CD4-positive, alpha-beta T cell treated with Interleukin-4 for 1 hour (primary cell): ENCODE results near the gene ABCC9.
"Not testable (repeated sequence)": the region's sequence is repeated elsewhere in the genome, so short reads cannot be mapped to it uniquely, and the experiment has no call there.

Source experiments
- DNase-seq, 2 donors: peaks; one replicate each; pipeline ENCODE4 v3.0.0-alpha.2; 2020 to 2022

Gene ABCC9

DNA sequence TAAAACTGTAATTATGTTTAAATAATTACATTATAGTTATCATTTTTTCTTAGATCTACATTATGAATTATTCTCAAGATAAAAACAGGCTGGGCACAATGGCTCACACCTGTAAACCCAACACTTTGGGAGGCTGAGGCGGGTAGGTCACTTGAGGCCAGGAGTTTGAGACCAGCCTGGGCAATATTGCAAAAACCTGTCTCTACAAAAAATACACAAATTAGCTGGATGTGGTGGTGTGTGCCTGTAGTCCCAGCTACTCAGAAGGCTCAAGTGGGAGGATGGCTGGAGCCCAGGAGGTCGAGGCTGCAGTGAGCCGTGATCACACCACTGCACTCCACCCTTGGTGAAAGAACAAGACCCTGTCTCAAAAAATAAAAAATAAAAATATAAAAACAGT, 126.4 kb downstream of the ABCC9 start:
- no peak for DNase-seq

DNA sequence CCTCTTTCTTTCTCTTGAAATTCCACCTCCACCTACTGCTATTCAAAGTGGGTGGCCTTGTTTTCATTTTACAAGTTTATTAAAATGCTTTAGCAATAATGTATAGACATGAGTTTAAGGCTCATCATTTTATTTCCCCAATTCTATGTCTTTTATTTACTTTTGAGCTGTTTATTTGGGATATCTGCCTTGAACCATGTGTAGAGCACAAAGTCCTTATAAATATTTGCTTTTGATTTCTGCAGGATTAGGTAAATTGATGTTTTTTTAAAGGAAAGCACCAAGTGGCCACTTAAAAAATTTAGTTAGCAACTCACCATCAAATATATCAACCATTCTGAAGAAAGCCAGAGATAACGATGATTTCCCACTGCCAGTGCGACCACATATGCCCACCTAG, 126.9 kb downstream of the ABCC9 start:
- DNase-seq, result no peak

DNA sequence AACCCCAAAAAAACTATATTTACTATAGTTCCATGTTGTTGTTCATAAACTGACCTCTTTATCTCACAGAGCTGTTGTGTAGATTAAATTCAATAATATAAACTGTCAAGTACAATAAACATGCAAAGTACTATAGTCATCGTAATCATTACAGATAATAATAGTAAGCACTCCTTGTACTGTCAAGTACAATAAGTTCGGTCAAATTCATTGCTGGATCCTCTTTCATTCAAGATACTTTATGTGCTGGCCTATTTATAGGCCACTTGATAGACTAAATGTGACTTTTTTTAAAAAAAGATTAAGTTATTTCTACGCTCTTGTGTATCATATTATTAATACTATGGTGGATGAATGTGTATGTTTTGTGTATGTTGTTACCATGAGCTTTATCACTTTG, 127.5 kb downstream of the ABCC9 start:
- DNase-seq, result no peak

DNA sequence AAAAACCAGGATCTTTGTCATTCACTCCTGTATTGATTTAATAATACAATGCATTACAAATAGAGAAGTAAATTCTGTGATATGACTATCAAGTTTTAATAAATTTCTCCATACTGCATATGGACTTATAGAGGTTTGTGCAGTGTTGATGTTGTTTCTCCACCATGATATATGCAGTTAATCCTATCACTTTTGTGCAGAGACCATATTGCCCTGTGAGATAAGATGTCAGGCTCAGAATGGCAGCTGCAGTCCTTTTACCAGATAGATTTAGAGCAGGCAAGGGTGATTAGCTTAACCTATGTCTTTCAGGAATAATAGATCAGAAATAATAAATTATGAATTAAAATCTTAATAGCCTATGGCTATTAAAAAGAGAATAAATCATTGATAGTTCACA, 128.1 kb downstream of the ABCC9 start:
- no peak for DNase-seq

DNA sequence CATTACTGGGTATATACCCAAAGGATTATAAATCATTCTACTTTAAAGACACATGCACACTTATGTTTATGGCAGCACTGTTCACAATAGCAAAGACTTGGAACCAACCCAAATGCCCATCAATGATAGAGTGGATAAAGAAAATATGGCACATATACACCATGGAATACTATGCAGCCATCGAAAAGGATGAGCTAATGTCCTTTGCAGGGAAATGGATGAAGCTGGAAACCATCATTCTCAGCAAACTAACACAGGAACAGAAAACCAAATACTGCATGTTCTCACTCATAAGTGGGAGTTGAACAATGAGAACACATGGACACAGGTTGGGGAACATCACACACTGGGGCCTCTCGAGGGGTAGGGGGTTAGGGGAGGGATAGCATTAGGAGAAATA, 128.9 kb downstream of the ABCC9 start:
- DNase-seq, result not testable (repeated sequence)

- DNase-seq, result no peak
These were observed 132.1 kb downstream of the ABCC9 start for GRCh38 chr12:21809100-21809499.

DNA sequence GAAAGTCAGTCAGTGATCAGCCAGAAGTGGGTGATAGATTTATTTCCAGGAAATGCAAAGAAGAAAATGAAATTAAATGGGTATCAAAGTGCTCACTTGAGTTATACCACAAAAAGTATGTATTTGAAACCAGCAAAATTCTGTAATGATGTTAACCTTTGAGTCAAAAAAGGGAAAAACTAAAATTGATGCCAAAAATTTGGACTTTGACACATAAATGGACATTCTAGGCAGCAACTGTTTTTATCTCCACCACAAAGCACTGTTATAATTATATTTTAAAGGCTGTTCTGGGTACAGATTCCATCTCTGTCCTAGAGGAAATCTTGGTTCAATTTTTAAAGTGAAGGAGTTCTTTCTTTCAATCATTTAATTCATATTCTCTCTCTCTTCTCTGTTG, 135.0 kb downstream of the ABCC9 start:
- DNase-seq, result no peak

DNA sequence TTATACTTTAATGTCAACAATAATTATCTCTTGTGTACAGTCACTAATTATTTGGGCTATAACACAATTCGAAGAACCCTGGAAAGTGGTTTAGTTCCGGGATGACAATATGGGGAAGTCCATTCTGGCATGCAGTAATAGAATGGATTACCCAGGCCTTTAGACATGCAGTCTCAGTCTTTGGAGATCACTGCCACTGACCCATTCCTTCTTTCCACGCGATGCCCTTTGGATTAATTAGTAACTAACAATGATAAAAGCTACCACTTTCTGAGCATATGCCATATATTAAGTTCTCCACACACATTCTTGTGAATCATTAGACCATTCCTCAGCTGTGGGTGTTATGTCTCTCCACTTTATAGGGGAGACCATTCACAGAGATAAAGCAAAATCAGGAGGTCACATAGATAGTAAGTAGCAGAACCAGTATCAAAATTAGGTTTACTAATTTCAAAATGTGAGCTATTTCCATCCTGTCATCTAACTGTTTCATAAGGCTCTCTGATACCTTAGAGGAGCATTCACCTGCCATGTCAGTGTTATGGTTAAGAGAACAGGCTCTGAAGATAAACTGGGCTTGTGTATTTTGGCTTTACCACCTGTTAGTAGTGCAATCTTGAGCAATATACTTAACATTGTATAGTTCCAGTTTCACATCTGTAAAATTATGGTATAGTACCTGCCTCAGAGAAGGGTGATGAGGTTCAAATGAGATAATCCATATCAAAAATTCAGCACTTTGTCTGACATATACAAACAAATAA, 139.5 kb downstream of the ABCC9 start:
- no peak for DNase-seq

DNA sequence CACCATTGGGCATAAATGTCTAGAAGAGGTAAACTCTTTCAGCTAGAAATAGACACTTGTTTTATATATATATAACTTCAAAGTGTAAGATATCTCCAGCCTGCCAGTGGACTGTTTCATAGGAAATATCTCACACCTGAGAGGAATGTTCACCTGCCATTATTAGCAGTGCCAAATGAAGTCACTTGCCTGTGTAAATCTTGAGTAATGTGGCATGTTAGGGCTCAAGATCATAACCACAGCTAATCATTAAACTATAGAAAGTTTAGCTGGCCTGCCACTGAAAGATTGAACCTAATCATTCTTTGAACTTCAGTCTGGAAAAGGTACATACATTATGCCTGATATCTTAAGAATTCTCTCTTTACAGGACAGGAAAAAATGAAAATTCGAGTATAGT, 141.2 kb downstream of the ABCC9 start:
- no peak for DNase-seq

DNA sequence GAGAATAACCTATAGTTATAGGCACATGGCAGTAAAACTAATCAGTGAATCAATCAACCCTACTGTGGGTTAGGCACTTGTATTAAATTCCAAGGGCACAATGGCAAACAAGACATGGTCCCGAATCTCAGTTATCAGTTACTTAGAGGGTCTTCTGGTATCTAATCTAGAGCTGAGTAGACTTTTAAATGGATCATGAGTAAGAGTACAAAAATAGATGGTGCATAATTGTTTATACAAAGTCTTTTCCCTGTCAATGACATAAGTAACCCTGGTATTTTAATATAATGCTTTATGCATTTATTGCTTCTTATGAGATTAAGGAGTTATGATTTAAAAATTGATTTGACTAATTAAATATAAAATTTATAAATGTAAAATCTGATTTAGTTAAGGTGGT, 143.7 kb downstream of the ABCC9 start:
- DNase-seq, result no peak

- DNase-seq, result no peak
These were observed 145.4 kb downstream of the ABCC9 start for GRCh38 chr12:21795648-21796328.

DNA sequence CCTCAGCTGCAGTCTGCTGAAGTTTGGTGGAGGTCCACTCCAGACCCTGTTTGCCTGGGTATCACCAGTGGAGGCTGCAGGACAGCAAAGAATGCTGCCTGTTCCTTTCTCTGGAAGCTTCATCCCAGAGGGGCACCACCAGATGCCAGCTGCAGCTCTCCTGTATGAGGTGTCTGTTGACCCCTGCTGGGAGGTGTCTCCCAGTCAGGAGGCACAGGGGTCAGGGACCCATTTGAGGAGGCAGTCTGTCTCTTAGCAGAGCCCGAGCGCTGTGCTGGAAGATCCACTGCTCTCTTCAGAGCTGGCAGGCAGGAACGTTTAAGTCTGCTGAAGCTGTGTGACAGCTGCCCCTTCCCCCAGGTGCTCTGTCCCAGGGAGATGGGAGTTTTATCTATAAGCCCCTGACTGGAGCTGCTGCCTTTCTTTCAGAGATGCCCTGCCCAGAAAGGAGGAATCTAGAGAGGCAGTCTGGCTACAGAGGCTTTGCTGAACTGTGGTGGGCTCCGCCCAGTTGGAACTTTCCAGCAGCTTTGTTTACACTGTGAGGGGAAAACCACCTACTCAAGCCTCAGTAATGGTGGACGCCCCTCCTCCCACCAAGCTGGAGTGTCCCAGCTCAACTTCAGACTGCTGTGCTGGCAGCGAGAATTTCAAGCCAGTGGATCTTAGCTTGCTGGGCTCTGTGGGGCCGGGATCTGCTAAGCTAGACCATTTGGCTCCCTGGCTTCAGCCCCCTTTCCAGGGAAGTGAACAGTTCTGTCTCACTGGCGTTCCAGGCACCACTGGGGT, 146.2 kb downstream of the ABCC9 start:
- not testable (repeated sequence) for DNase-seq

DNA sequence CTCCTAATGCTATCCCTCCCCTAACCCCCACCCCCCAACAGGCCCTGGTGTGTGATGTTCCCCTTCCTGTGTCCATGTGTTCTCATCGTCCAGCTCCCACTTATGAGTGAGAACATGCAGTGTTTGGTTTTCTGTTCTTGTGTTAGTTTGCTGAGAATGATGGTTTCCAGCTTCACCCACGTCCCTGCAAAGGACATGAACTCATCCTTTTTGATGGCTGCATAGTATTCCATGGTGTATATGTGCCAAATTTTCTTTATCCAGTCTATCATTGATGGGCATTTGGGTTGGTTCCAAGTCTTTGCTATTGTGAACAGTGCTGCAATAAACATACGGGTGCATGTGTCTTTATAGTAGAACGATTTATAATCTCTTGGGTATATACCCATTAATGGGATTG, 151.5 kb downstream of the ABCC9 start:
- not testable (repeated sequence) for DNase-seq

- DNase-seq, result no peak
These were observed 152.9 kb downstream of the ABCC9 start for GRCh38 chr12:21788089-21788983.

DNA sequence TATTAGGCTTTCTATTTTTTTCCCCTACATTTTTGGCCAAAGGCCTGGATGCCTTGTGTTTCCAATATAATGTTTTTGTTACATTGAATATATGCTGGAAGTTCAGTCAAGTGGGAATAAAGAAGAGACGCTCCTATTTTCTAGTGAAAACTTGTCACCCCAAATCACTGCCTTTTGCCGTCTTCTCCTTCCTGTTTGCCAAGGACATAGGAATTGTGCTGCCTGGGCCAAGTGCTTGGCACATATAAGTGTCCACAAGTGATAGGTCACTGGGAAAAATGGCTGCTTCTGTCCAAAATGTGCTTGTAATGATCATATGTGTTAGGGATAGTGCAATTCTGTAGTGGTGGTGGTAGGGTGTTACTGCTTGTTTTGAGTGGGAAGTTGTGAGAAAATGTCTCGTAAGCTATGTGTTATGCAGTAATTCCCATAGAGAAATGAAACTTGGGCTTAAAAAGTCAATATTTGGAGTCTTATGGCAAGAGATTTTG, 155.1 kb downstream of the ABCC9 start:
- DNase-seq, result no peak

- DNase-seq, result not testable (repeated sequence)
These were observed 158.5 kb downstream of the ABCC9 start for GRCh38 chr12:21782723-21783122.

DNA sequence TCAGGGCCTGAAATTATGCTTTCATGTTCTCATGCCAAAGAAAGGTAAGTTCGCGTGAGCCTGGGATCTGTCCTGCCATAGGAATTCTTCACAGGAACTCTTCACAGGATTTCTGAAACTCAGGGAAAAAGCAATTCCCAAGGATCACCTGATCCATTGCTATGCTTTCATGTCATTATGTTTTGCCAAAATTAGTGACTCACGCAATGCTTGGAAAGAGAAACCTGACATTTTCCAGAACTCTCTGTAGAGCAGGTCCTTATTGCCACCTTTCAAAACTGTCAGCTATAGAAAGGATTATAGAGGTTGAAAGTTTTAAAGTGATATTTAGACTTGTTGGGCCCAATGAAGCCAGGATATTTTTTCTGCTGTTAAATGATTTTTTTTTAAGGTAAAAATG, 160.4 kb downstream of the ABCC9 start:
- no peak for DNase-seq

DNA sequence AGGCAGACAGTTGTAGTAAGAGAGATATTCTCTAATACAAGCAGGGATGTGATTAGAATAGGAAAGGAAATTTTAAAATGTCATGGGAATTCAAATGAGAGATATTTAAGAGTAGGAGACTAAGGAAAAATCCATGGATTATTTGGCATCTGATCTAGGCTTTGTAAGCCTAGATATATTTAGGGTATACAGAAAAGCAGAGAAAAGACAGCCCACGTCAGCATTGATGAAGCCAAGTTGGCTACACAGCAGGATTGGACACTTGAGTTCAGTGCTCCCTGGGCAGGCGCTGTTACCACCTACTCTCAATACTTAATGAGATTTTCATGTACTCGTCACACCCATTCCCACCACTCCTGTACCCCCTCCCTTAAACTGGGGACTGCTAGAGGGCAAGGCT, 165.1 kb downstream of the ABCC9 start:
- no peak for DNase-seq

- no peak for DNase-seq
These were observed 165.9 kb downstream of the ABCC9 start for GRCh38 chr12:21775133-21775820.

DNA sequence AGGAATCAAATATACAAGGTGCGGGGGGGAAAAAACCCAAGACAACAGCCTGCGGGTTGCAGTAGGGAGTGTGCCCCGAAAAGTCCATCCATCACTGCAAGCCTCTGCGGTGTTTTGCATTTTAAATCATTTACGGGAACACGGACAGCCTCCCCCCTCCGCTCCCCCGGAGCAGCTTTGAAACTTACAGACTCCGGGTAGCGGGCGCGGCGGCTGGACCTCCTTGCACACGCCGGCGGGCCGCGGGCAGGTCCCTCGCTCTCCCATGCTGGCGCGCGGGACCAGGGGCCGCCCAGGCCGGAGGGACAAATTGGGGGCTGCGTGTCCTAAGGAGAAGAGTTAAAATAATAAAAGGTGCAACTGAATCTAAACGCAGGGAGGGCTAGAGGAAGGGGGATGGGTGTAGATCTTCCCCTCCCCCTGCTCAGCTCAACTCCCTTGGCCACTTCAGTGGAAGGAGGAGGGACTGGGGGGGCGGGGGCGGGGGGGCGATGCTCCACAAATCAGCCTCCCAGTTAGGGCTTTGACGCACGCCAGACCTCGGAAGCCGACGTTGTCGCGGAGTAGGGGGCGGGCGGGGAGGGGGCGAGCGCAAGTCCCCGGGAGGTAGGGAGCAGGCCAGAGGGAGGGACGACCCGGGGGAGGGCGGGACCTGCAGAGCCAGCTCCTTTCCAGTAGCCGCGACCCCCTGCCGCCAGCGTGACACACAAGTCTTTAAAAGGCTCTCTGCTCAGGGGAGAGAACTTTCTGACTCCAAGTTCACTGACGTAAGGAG, 166.7 kb downstream of the ABCC9 start, which contains the start of gene KCNJ8:
Gene KCNJ8, minus strand, starts transcription at position 349 of the 775 bp plus-strand sequence. CDS start 1,090 bp downstream, outside the sequence.
- DNase-seq, result no peak

- DNase-seq, result no peak
These were observed 167.4 kb downstream of the ABCC9 start for GRCh38 chr12:21773806-21774205.
